Measurements from ENCODE around the gene WNT8B.
A peak's percentile ranks its signal among the peaks of the same experiment; 100 is the strongest.

WNT8B gene

DNA sequence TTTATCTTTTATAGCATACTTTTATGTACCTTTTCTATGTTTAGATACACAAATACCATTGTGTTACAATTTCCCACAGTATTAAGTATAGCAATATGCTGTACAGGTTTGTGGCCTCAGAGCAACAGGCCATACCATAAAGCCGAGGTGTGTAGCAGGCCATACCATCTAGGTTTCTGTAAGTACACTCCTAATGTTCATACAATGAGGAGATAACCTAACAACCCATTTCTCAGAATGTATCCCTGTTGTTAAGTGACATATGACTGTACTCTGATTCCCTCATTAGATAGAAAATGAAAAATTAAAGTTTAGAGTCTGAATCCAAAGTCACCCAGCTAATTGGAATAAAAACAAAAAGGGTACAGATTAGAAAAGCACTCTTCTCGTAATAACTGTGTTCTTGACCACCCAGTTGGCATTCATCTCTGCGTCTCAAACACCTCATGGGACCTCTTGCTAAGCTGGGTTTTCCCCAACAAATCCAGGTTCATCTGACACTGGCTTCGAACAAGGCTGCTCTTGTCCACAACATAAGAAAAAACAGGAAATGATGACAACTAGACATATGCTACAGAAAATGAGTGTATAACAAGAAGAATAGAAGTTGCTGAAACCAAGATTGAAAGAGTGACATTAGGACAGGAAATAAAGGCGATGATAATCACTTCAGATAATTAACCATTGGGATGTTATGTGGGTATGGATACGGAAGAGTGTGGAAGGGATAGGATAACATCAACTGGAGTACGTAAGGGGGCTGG lies 65.5 kb downstream of the WNT8B start:
- peak overlapping the region; percentile 81 for H3K4me2 ChIP-seq (ENCODE audit: low read depth, low read length, poor library complexity, severe bottlenecking)
- peaks cover 18% of the 10 kb centered on the region for H3K79me2 ChIP-seq (ENCODE audit: insufficient read depth, low read length)
- H2AFZ ChIP-seq (ENCODE audit: low read depth, low read length, severe bottlenecking), result no peak overlapping the region
- peaks cover 3% of the 10 kb centered on the region; the same call in 1 of the 2 replicates for H3K36me3 ChIP-seq (ENCODE audit: low read length)
- H3K9me3 ChIP-seq (ENCODE audit: insufficient read depth, low read length), result no peaks in the 10 kb centered on the region
- no peaks in the 10 kb centered on the region for H3K9me2 ChIP-seq (replicated peaks; ENCODE audit: insufficient read depth, low read length)
- no peaks in the 10 kb centered on the region for H3K27me3 ChIP-seq (ENCODE audit: low read length)
- no peaks in the 10 kb centered on the region for H3F3A ChIP-seq (ENCODE audit: insufficient read depth)
- no peaks in the 10 kb centered on the region for H4K20me1 ChIP-seq (ENCODE audit: low read depth, low read length)
- peak overlapping the region; percentile 0; the same call in 1 of the 2 replicates for H3K27ac ChIP-seq (ENCODE audit: low read depth, low read length)
- peak overlapping the region; percentile 72 for H3K4me3 ChIP-seq (ENCODE audit: insufficient read depth, low read length, poor library complexity, severe bottlenecking)
- TF ChIP-seq, protein P1, sequence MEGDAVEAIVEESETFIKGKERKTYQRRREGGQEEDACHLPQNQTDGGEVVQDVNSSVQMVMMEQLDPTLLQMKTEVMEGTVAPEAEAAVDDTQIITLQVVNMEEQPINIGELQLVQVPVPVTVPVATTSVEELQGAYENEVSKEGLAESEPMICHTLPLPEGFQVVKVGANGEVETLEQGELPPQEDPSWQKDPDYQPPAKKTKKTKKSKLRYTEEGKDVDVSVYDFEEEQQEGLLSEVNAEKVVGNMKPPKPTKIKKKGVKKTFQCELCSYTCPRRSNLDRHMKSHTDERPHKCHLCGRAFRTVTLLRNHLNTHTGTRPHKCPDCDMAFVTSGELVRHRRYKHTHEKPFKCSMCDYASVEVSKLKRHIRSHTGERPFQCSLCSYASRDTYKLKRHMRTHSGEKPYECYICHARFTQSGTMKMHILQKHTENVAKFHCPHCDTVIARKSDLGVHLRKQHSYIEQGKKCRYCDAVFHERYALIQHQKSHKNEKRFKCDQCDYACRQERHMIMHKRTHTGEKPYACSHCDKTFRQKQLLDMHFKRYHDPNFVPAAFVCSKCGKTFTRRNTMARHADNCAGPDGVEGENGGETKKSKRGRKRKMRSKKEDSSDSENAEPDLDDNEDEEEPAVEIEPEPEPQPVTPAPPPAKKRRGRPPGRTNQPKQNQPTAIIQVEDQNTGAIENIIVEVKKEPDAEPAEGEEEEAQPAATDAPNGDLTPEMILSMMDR (IDR thresholded peaks at IDR 0.05; ENCODE audit: insufficient read depth, low read length, poor library complexity, severe bottlenecking), result no peak
- TF ChIP-seq EZH2phosphoT487 (conservative IDR thresholded peaks at IDR 0.05; ENCODE audit: low read length), result no peak
- peak overlapping the region; percentile 88 for H3K9ac ChIP-seq (ENCODE audit: low read length)

DNA sequence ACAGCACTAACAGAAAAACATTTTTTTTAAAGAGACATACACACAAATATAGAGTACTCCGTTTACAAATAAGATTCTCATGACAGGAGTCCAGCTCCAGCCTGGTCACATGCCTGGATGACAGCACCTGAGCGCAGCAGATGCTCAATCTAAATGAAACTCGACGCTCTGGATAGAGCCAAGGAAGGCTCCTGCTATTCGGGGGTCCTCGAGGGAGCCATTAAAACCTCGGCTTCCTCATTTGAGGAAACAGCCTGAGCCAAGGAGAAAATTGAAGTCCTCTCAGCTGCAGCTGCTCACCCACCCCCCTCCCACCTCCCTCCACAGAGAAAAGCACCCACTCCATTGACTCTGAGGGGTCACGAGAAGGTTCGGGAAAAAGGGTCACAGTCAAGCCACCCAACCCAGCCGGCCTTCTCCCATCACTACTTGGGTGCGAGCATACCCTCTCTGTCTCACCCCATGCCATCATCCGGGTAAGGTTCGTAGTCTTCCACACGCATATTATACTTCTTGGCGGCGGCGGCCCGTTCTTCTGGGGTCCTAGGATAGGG lies 66.2 kb downstream of the WNT8B start:
- peak overlapping the region; percentile 72 for H3K4me3 ChIP-seq (ENCODE audit: insufficient read depth, low read length, poor library complexity, severe bottlenecking)
- peaks cover 18% of the 10 kb centered on the region for H3K79me2 ChIP-seq (ENCODE audit: insufficient read depth, low read length)
- peaks cover 3% of the 10 kb centered on the region; the same call in 1 of the 2 replicates for H3K36me3 ChIP-seq (ENCODE audit: low read length)
- no peaks in the 10 kb centered on the region for H3K9me3 ChIP-seq (ENCODE audit: insufficient read depth, low read length)
- peak overlapping the region; percentile 81 for H3K4me2 ChIP-seq (ENCODE audit: low read depth, low read length, poor library complexity, severe bottlenecking)
- peak overlapping the region; percentile 41 for H3K27ac ChIP-seq (ENCODE audit: low read depth, low read length)
- TF ChIP-seq, protein P1 (IDR thresholded peaks at IDR 0.05; ENCODE audit: insufficient read depth, low read length, poor library complexity, severe bottlenecking), result no peak
- TF ChIP-seq EZH2phosphoT487 (conservative IDR thresholded peaks at IDR 0.05; ENCODE audit: low read length), result no peak
- no peaks in the 10 kb centered on the region for H3K27me3 ChIP-seq (ENCODE audit: low read length)
- peak overlapping the region; percentile 86 for H2AFZ ChIP-seq (ENCODE audit: low read depth, low read length, severe bottlenecking)
- H4K20me1 ChIP-seq (ENCODE audit: low read depth, low read length), result no peaks in the 10 kb centered on the region
- H3K9me2 ChIP-seq (replicated peaks; ENCODE audit: insufficient read depth, low read length), result no peaks in the 10 kb centered on the region
- H3F3A ChIP-seq (ENCODE audit: insufficient read depth), result no peaks in the 10 kb centered on the region
- H3K9ac ChIP-seq (ENCODE audit: low read length), result peak overlapping the region; percentile 88

DNA sequence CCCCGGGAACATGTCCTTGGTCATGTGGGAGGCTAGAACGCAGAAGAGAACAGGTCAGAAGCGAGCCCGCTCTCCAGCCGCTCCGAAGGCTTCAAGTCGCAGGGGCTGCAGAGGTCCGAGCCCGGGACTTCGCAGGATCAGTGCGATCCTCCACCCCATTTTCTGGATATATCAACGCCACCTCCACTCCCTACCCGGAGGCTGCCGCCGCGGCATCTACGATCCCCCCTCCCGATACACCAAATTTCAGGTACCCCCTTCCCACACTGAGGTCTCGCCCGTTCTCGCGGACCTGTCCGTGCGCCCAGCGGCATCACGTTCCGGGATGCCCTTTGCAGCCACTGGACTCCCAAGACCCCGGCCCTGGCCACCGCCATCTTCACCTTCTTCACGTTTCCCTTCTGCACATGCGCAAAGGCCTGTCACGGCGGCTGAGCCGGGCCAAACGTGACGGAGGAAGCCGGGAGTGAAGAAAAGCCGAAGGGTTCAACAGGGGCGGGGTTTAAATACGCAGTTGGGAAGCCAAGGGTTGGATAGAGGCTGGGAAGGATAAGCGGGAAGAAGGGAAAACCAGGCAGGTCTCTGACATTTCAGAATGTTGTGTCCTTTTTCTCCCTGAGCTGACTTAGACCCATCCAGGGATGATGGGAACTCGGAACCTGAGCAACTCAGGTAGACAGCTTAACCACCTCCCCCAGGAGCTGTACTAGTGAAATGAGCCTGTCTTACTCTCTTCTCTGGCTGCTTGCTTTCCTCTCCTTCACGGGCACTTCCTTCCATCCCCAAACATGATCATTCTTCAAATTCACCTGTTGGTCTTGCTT lies 66.9 kb downstream of the WNT8B start, which contains the start of gene NDUFB8:
Gene NDUFB8, minus strand, starts transcription at position 397 of the 824 bp plus-strand sequence. Its CDS starts 20 bp downstream, at position 377.
- Histone ChIP-seq H4K20me1 (ENCODE audit: low read depth, low read length) (no peaks in the 10 kb centered on the region), H3K79me2 (ENCODE audit: insufficient read depth, low read length) (peaks cover 18% of the 10 kb centered on the region), H2AFZ (ENCODE audit: low read depth, low read length, severe bottlenecking) (peak within 1 kb of the TSS; percentile 86), H3K27ac (ENCODE audit: low read depth, low read length) (peak within 1 kb of the TSS; percentile 41), H3K4me2 (ENCODE audit: low read depth, low read length, poor library complexity, severe bottlenecking) (peak within 1 kb of the TSS; percentile 81), H3K9me2 (replicated peaks; ENCODE audit: insufficient read depth, low read length) (no peaks in the 10 kb centered on the region), H3F3A (ENCODE audit: insufficient read depth) (no peaks in the 10 kb centered on the region), H3K9me3 (ENCODE audit: insufficient read depth, low read length) (no peaks in the 10 kb centered on the region), H3K36me3 (ENCODE audit: low read length) (peaks cover 3% of the 10 kb centered on the region; the same call in 1 of the 2 replicates), H3K9ac (ENCODE audit: low read length) (peak within 1 kb of the TSS; percentile 88), H3K4me3 (ENCODE audit: insufficient read depth, low read length, poor library complexity, severe bottlenecking) (peak within 1 kb of the TSS; percentile 72), H3K27me3 (ENCODE audit: low read length) (no peaks in the 10 kb centered on the region)
- TF ChIP-seq, protein P1 (IDR thresholded peaks at IDR 0.05; ENCODE audit: insufficient read depth, low read length, poor library complexity, severe bottlenecking), result no peak
- no peak for TF ChIP-seq EZH2phosphoT487 (conservative IDR thresholded peaks at IDR 0.05; ENCODE audit: low read length)

All from SU-DHL-6 (cell line).